ENCODE measurements around the gene MRFAP1L1.
"Not testable (repeated sequence)": the region's sequence is repeated elsewhere in the genome, so short reads cannot be mapped to it uniquely, and the experiment has no call there.

The MRFAP1L1 gene

GRCh38 chr4:6734165-6734786 is 24.6 kb upstream of the MRFAP1L1 start:
- no peak for DNase-seq (ENCODE audit: low read depth in 3 of 3, low spot score in 1 of 3)

GRCh38 chr4:6733358-6734164 is 23.9 kb upstream of the MRFAP1L1 start:
- DNase-seq (ENCODE audit: low read depth in 3 of 3, low spot score in 1 of 3) = no peak

DNA sequence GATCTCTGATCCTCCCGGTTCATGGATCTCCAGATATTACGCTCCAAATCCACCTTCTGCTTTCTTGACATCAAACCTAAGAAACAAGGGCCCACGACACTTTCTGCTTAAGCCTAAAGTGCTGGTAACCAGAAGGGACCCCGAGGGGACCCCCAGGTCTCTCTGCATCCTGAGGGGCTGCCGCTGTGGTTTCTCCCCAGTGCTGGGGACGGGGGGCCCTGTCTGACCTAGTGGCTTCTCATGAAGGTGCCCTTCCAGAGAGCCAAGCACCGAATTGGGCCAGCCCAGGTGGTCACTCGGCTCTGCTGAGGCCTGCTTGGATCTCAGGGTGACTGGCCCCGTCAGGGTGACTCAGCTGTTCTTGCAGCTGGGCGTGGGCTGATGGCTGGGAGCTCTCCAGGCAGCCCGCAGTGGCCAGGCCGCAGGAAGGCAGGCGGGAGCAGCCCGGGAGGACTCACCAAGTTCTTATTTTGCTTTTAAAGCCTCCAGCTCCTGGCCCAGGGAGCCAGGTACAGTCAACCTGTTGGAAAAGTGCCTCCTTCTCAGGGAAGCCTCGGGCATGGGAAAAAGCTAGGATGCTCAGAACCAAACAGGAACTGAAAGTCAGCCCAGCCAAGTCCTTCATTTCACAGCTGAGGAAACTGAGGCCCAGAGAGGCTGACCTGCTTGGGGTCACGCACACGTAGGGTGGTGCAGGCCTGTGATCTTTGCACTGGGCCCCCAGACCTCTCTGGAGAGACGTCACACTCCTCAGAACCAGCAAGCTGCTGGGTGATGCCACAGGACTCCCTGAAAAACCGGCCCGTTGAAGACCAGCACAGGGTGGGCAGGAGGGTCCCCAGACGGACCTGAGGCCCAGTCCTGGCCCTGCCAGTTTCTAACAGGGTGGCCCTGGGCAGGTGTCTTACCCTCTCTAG is 23.0 kb upstream of the MRFAP1L1 start:
- DNase-seq (ENCODE audit: low read depth in 3 of 3, low spot score in 1 of 3) = no peak

- DNase-seq (ENCODE audit: low read depth in 3 of 3, low spot score in 1 of 3) = no peak
Observed at GRCh38 chr4:6731780-6732179, 22.1 kb upstream of the MRFAP1L1 start.

DNA sequence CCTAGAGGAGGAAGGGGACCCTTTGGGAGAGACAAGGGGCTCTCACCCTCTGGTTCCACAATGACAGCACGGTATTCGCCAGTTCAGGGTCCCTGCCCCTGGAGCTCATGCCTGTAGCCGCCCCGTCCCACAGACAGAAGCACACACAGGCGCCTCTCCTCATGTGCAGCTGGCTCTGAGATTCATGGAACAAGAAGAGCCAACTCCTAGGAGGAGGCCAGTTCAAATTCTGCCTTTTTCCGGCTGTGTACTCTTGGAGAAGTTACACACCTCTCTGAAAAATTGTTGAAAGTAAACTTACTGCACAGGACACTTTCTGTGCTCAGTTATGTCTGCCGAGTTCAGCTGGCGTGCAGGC is 21.6 kb upstream of the MRFAP1L1 start:
- DNase-seq (ENCODE audit: low read depth in 3 of 3, low spot score in 1 of 3) = no peak

DNA sequence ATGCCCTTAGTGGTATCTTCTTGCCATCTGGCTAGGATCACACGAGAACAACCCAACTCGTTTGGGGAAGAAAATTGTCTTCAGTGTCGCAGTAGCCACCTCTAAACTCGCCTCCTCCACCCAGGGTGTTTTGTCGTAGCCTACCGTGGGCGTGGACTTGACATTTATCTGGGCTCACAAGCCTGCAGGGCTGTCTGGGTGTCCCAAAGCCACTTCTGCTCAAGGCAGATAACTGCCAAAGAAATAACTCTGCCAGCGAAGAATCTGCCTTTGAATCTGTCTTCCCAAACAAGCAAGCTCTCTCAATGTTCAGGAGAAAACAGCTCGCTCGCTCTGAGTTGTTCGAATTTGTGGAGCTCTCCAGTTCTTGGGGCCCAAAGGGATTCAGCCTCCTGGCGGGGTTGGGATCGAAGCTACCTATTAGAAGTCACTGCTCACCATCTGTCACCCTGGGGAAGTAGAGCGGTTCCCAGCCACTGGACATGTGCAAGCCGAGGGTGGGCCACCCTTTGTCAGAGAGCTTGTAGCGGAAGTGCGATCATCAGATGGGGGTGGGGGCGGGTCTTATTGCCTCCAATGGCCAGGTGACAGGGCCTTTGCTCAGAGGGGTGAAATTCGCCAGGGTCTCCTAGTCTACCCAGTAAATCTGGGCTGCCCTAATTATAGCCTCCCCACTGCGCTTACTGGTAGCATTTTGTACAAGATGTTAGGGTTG is 21.1 kb upstream of the MRFAP1L1 start:
- DNase-seq (ENCODE audit: low read depth in 3 of 3, low spot score in 1 of 3) = no peak

- DNase-seq (ENCODE audit: low read depth in 3 of 3, low spot score in 1 of 3) = no peak
Observed at GRCh38 chr4:6728320-6729029, 18.8 kb upstream of the MRFAP1L1 start.

DNA sequence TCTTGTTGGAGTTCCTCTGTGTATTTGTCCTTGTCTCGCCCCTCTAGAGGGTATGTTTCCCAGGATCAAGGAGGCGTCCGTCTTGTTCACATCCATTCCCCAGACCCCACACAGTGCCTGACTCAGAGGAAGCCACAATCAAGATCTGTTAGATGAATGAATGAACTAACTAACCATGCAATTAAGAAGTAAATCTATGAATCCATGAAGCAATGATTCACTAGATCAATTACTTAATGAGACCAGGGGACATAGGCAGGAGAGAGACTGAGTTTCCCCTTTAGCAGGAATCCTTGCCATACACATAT is 18.2 kb upstream of the MRFAP1L1 start:
- no peak for DNase-seq (ENCODE audit: low read depth in 3 of 3, low spot score in 1 of 3)

- no peak for DNase-seq (ENCODE audit: low read depth in 3 of 3, low spot score in 1 of 3)
Observed at GRCh38 chr4:6727081-6727942, 17.6 kb upstream of the MRFAP1L1 start.

GRCh38 chr4:6725427-6725961 is 15.8 kb upstream of the MRFAP1L1 start:
- DNase-seq (ENCODE audit: low read depth in 3 of 3, low spot score in 1 of 3) = not testable (repeated sequence)

DNA sequence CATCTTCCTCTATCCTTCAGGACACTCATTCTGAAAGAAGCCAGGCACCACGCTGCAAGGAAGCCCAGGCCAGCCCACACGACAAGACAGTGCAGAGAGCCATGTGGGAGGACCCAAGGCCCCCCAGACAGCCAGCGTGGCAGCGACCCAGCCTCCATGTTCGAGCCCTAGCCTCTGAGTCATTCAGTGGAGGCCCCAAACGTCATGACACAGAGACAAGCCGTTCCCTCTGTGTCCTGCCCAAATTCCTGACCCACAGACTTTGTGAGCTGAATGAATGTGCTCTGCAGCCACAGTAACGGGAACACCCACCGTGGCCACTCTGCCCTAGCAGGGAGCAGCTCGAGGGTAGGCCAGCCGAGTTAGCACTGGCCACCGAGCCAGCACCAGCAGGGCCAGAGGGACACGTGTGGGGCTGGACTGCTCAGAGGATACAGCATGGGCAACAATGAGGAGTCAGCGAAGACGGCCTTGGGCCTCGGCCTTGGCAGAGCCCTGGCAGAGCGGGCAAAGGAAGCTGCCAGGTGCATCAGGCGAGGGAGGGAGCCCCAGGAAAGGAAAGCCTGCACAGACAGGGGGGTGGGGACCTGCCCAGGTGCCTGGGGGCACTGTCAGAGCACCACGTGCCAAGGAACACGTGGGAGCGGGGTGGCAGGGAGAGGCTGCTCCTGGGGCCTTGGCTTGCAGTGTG is 14.9 kb upstream of the MRFAP1L1 start:
- DNase-seq (ENCODE audit: low read depth in 3 of 3, low spot score in 1 of 3) = no peak

GRCh38 chr4:6723851-6724250 is 14.2 kb upstream of the MRFAP1L1 start:
- DNase-seq (ENCODE audit: low read depth in 3 of 3, low spot score in 1 of 3) = no peak

DNA sequence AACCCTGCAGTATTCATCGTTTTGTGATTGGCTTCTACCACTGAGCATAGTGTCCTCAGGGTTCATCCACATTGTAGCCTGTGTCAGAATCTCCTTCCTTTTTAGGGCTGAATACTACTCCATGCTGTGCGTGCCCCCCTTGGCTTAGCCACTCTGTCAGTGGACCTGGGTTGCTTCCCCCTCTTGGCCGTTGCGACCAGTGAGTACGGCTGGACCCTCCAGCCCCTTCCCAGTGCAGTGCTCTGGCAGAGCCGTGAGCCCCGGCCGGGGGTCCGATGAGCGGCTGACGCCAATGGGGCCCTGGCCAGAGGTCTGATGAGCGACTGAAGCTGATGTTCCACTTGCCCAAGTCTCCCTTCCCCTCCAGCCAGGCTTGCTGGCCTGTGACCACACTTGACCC is 13.2 kb upstream of the MRFAP1L1 start:
- no peak for DNase-seq (ENCODE audit: low read depth in 3 of 3, low spot score in 1 of 3)

- no peak for DNase-seq (ENCODE audit: low read depth in 3 of 3, low spot score in 1 of 3)
Observed at GRCh38 chr4:6721121-6721520, 11.5 kb upstream of the MRFAP1L1 start.

- DNase-seq (ENCODE audit: low read depth in 3 of 3, low spot score in 1 of 3) = peak; percentile 32 to 84 (median 64)
Observed at GRCh38 chr4:6720202-6720699, 10.6 kb upstream of the MRFAP1L1 start.

DNA sequence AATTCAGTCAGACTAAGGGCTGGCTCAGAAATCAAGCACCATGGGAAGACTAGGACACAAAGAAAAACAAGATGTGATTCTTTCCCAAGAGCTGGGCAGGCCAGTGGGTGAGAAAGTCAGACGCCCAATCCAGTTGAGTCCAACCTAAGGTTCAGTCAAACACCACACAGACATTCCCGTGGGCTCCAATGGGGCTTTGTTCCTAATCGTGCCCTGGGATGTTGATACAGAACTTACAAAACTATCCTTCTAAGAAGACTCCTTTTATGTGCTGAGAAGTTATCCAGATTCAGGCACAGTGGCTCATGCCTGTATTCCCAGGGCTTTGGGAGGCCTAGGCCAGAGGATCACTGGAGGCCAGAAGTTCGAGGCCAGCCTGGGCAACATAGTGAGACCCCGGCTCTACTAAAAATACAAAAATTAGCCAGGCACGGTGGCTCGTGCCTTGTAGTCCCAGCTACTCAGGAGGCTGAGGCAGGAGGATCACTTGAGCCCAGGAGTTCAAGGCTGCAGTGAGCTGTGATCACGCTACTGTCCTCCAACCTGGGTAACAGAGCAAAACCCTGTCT is 10.0 kb upstream of the MRFAP1L1 start:
- DNase-seq (ENCODE audit: low read depth in 3 of 3, low spot score in 1 of 3) = no peak

DNA sequence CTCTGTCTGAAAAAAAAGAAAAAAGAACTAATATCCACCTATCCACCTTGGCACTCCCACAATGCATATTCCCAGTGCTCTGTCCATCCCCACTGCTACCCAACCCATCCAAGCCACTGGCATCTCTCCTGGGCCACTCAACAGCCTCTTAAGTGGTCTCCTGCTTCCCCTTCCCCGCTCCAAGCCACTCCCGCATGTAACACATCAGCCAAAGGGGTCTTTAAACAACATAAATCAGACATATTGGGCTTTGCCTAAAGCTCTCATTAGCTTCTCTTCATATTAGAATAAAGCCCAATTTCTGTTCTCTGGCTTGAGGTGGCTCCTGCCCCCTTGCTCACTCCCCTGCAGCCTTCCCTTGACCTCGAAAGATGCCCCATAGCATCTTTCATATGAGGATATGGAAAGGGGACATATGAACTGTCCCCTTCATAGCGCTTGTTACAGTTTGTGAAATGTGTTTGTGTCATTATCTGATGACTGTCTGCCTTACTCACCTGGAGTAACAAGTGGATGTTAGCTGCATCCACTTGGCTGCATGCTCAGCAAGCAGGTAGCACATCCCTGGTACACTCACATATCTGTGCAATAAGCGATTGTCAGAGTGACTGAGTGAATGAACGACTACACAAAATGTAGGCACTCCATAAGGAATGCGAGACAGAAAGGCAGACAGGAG is 9.4 kb upstream of the MRFAP1L1 start:
- DNase-seq (ENCODE audit: low read depth in 3 of 3, low spot score in 1 of 3) = no peak

Measured in stimulated activated CD4-positive, alpha-beta T cell treated with anti-CD3 and anti-CD28 coated beads, TNF-alpha, amount 100 ng/mL, for 1 hour (primary cell).